Ishikawa (cell line): Measurements from ENCODE around the gene NUP205.

ENCODE experiments used
- CREB1 ChIP-seq: IDR thresholded peaks from 2 replicates; pipeline ENCODE4 v1.6.1; 2012; ENCODE audit warnings: low read depth
- EP300 ChIP-seq: IDR thresholded peaks from 2 replicates; pipeline ENCODE4 v1.6.1; 2012; ENCODE audit warnings: borderline replicate concordance
- FOXM1 ChIP-seq: IDR thresholded peaks from 2 replicates; pipeline ENCODE4 v1.6.1; 2012; ENCODE audit warnings: low read depth, borderline replicate concordance
- TF ChIP-seq, protein P1 (sequence below): IDR thresholded peaks from 2 replicates; pipeline ENCODE4 v1.6.1; 2012; ENCODE audit warnings: low read depth, mild to moderate bottlenecking
- TF ChIP-seq, protein P2 (sequence below): IDR thresholded peaks from 2 replicates; pipeline ENCODE4 v1.6.1; 2012

DNA sequence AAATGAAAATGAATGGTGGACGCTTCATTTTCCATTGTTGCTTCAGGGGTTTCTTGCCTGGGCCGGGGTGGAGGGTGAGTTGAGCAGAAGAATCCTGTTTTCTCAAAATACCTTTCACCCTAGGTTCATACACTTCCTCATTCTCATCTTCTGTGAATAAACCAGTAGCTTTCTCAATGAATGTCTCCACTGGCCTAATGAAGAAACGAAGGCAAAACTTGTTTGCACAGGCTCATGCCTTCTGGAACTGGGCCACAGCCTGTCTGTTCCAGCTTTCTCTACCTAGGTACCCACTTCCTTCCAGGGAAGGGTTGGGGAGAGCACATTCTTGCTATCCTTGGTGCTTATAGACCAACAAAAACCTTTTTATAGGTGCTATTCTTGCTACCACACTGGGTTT lies 125.9 kb downstream of the NUP205 start:
- TF ChIP-seq EP300 (no peak), FOXM1 (no peak), CREB1 (no peak)
- TF ChIP-seq, protein P1, sequence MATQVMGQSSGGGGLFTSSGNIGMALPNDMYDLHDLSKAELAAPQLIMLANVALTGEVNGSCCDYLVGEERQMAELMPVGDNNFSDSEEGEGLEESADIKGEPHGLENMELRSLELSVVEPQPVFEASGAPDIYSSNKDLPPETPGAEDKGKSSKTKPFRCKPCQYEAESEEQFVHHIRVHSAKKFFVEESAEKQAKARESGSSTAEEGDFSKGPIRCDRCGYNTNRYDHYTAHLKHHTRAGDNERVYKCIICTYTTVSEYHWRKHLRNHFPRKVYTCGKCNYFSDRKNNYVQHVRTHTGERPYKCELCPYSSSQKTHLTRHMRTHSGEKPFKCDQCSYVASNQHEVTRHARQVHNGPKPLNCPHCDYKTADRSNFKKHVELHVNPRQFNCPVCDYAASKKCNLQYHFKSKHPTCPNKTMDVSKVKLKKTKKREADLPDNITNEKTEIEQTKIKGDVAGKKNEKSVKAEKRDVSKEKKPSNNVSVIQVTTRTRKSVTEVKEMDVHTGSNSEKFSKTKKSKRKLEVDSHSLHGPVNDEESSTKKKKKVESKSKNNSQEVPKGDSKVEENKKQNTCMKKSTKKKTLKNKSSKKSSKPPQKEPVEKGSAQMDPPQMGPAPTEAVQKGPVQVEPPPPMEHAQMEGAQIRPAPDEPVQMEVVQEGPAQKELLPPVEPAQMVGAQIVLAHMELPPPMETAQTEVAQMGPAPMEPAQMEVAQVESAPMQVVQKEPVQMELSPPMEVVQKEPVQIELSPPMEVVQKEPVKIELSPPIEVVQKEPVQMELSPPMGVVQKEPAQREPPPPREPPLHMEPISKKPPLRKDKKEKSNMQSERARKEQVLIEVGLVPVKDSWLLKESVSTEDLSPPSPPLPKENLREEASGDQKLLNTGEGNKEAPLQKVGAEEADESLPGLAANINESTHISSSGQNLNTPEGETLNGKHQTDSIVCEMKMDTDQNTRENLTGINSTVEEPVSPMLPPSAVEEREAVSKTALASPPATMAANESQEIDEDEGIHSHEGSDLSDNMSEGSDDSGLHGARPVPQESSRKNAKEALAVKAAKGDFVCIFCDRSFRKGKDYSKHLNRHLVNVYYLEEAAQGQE, result no peak
- TF ChIP-seq, protein P2, sequence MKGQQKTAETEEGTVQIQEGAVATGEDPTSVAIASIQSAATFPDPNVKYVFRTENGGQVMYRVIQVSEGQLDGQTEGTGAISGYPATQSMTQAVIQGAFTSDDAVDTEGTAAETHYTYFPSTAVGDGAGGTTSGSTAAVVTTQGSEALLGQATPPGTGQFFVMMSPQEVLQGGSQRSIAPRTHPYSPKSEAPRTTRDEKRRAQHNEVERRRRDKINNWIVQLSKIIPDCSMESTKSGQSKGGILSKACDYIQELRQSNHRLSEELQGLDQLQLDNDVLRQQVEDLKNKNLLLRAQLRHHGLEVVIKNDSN, result no peak
